Prostate gland (tissue), 2 donors: Measurements from ENCODE around the gene CYP11A1. TPM values are rescaled to one million over a fixed set of nuclear protein-coding genes. Genes with fewer than 3 reads are reported as not detected.
"Not testable (repeated sequence)": the region's sequence is repeated elsewhere in the genome, so short reads cannot be mapped to it uniquely, and the experiment has no call there.

Source experiments
- DNase-seq: peaks from one replicate; pipeline ENCODE4 v3.0.0-alpha.2; 2019; ENCODE audit warnings: low spot score
- H3K27ac ChIP-seq, 2 donors: fragments of 200-600 bp; sonication (generic); 2 replicates each; pipeline ENCODE4 v1.5.1; 2017 to 2019
- H3K27me3 ChIP-seq: fragments of 200-600 bp; sonication (generic); replicated peaks from 2 replicates; pipeline ENCODE4 v1.5.1; 2019; ENCODE audit not compliant: insufficient read depth
- H3K36me3 ChIP-seq, 2 donors: fragments of 200-600 bp; sonication (generic); 1 replicate in 1 of 2; 2 replicates in 1 of 2; pipeline versions ENCODE4 v1.5.1 to v1.8.1; 2017 to 2019
- H3K4me1 ChIP-seq: fragments of 200-600 bp; sonication (generic); replicated peaks from 2 replicates; pipeline ENCODE4 v1.5.1; 2019
- H3K4me3 ChIP-seq, 2 donors: fragments of 200-600 bp; sonication (generic); 2 replicates each; pipeline ENCODE4 v1.5.1; 2017 to 2019
- H3K9me3 ChIP-seq: fragments of 200-600 bp; sonication (generic); 2 replicates; pipeline ENCODE4 v1.5.1; 2017
- CTCF ChIP-seq, 4 experiments: fragments of 200-600 bp in 2 of 4; fragments of 450-650 bp in 2 of 4; sonication (generic) in 2 of 4; IDR thresholded peaks; 1 replicate in 3 of 4; 2 replicates in 1 of 4; pipeline ENCODE4 v1.5.1; 2016 to 2019; ENCODE audit warnings: antibody characterized with exemption in 4 of 4, mild to moderate bottlenecking in 2 of 4, moderate library complexity in 2 of 4
- POLR2A ChIP-seq: fragments of 450-650 bp; IDR thresholded peaks from one replicate; pipeline ENCODE4 v1.6.1; 2016; ENCODE audit warnings: antibody characterized with exemption, mild to moderate bottlenecking
- POLR2AphosphoS5 ChIP-seq: sonication (generic); formaldehyde crosslinking; IDR thresholded peaks from one replicate; pipeline ENCODE4 v1.6.1; 2017; ENCODE audit warnings: antibody characterized with exemption
- WGBS: methylation state at CpG from one replicate; pipeline ENCODE4 v1.1.5; 2018; 5-methylcytosine and 5-hydroxymethylcytosine counted together
- intact Hi-C: fragments of 100-400 bp; cut with DNase I; formaldehyde crosslinking; loops from one replicate; pipeline ENCODE4 v1.14.2; 2022
- total RNA-seq, 2 donors: library from RNA; depleted of rRNA; stranded (reverse); fragments of >200 nt; gene quantifications; one replicate each; pipeline ENCODE4 v1.1.0, GENCODE V29; 2016

Gene CYP11A1
- total RNA-seq, 2 donors from 2014 or later, result 0.87 to 45.9 TPM

DNA sequence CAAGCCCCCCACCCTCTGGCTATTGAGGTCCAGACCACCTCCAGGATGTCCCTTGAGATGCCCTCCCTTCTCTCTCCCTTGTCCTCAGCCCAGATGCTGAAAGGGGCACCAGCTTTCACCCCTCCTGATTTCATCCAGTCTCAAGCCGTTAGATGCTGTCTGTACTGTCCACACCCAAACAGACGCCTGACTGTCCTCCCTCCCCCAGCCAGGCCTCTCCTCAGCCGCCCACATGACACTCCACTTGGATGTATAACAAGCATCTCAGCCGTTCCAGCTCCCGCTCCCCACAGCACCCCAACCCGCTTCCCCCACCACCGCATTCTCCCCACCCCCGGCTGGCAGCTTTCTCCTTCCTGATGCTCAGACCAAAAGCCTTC lies 25.0 kb upstream of the CYP11A1 start:
- H3K27me3 ChIP-seq, result no peaks in the 10 kb centered on the region
- no peaks in the 10 kb centered on the region for H3K36me3 ChIP-seq
- intact Hi-C loops, result no loop called here
- DNase-seq, result no peak
- no peaks in the 10 kb centered on the region for H3K4me1 ChIP-seq
- H3K9me3 ChIP-seq, result no peaks in the 10 kb centered on the region
- no peak overlapping the region for H3K4me3 ChIP-seq
- no peak overlapping the region for H3K27ac ChIP-seq
- TF ChIP-seq POLR2AphosphoS5 (no peak), CTCF (IDR thresholded peaks at IDR 0.05) (no peak), POLR2A (no peak)
- WGBS, result 42% methylated on average over 8 of the region's 8 CpGs

- Histone ChIP-seq H3K27me3 (no peaks in the 10 kb centered on the region), H3K4me1 (no peaks in the 10 kb centered on the region), H3K36me3 (no peaks in the 10 kb centered on the region), H3K27ac (no peak overlapping the region), H3K9me3 (no peaks in the 10 kb centered on the region), H3K4me3 (no peak overlapping the region)
- intact Hi-C loops, result no loop called here
- no peak for TF ChIP-seq POLR2AphosphoS5
- no peak for TF ChIP-seq POLR2A
- no peak for TF ChIP-seq CTCF (IDR thresholded peaks at IDR 0.05)
- no peak for DNase-seq
- 74% methylated on average over 9 of the region's 9 CpGs for WGBS
These were observed 24.4 kb upstream of the CYP11A1 start for GRCh38 chr15:74391582-74392450.

GRCh38 chr15:74390647-74391288 lies 23.3 kb upstream of the CYP11A1 start:
- WGBS, result 85% methylated on average over 12 of the region's 12 CpGs
- H3K4me3 ChIP-seq, result no peak overlapping the region
- no peaks in the 10 kb centered on the region for H3K36me3 ChIP-seq
- no peaks in the 10 kb centered on the region for H3K27me3 ChIP-seq
- intact Hi-C loops, result no loop called here
- no peak overlapping the region for H3K27ac ChIP-seq
- TF ChIP-seq CTCF (IDR thresholded peaks at IDR 0.05), result no peak
- TF ChIP-seq POLR2A, result no peak
- TF ChIP-seq POLR2AphosphoS5, result no peak
- no peaks in the 10 kb centered on the region for H3K4me1 ChIP-seq
- DNase-seq, result no peak
- H3K9me3 ChIP-seq, result no peaks in the 10 kb centered on the region

- H3K4me1 ChIP-seq, H3K4me3 ChIP-seq, H3K27me3 ChIP-seq, intact Hi-C loops, DNase-seq, H3K36me3 ChIP-seq, H3K9me3 ChIP-seq, H3K27ac ChIP-seq: not testable (repeated sequence)
- 96% methylated on average over 11 of the region's 11 CpGs for WGBS
These were observed 22.7 kb upstream of the CYP11A1 start for GRCh38 chr15:74390049-74390646.

GRCh38 chr15:74389241-74390048 lies 22.0 kb upstream of the CYP11A1 start:
- H3K27me3 ChIP-seq, result no peaks in the 10 kb centered on the region
- intact Hi-C loops, result no loop called here
- no peak overlapping the region for H3K4me3 ChIP-seq
- no peak for DNase-seq
- no peak overlapping the region for H3K27ac ChIP-seq
- no peaks in the 10 kb centered on the region for H3K9me3 ChIP-seq
- TF ChIP-seq CTCF (IDR thresholded peaks at IDR 0.05) (no peak), POLR2AphosphoS5 (no peak), POLR2A (no peak)
- no peaks in the 10 kb centered on the region for H3K36me3 ChIP-seq
- 74% methylated on average over 19 of the region's 20 CpGs for WGBS
- no peaks in the 10 kb centered on the region for H3K4me1 ChIP-seq
